HG03558 (cell line): ENCODE data around the gene NPC1L1.
"Not testable (repeated sequence)": the region's sequence is repeated elsewhere in the genome, so short reads cannot be mapped to it uniquely, and the experiment has no call there.

ENCODE experiments used
- ATAC-seq: cut with Tn5 transposase; IDR thresholded peaks from one replicate; pipeline ENCODE4 v1.9.1; 2021; ENCODE audit warnings: moderate number of reproducible peaks; ENCODE audit not compliant: unreplicated experiment; ENCODE audit errors: extremely low read depth

NPC1L1 gene

GRCh38 chr7:44566680-44567079 is 25.6 kb upstream of the NPC1L1 start:
- ATAC-seq = no peak

- no peak for ATAC-seq
These were observed 24.8 kb upstream of the NPC1L1 start for GRCh38 chr7:44565795-44566559.

GRCh38 chr7:44565097-44565794 is 24.1 kb upstream of the NPC1L1 start:
- ATAC-seq = no peak

GRCh38 chr7:44564606-44565005 is 23.5 kb upstream of the NPC1L1 start:
- ATAC-seq = no peak

GRCh38 chr7:44563171-44563679 is 22.1 kb upstream of the NPC1L1 start:
- ATAC-seq = no peak

- ATAC-seq = not testable (repeated sequence)
These were observed 21.5 kb upstream of the NPC1L1 start for GRCh38 chr7:44562622-44562962.

GRCh38 chr7:44561962-44562621 is 21.0 kb upstream of the NPC1L1 start:
- ATAC-seq = no peak

- ATAC-seq = no peak
These were observed 20.4 kb upstream of the NPC1L1 start for GRCh38 chr7:44561481-44561880.

GRCh38 chr7:44559485-44559884 is 18.4 kb upstream of the NPC1L1 start:
- ATAC-seq = no peak

GRCh38 chr7:44557485-44557884 is 16.4 kb upstream of the NPC1L1 start:
- ATAC-seq = no peak

GRCh38 chr7:44555350-44555749 is 14.2 kb upstream of the NPC1L1 start:
- no peak for ATAC-seq

- ATAC-seq = not testable (repeated sequence)
These were observed 11.4 kb upstream of the NPC1L1 start for GRCh38 chr7:44552473-44553005.

- no peak for ATAC-seq
These were observed 8.3 kb upstream of the NPC1L1 start for GRCh38 chr7:44549457-44549856.

GRCh38 chr7:44548893-44549292 is 7.8 kb upstream of the NPC1L1 start:
- ATAC-seq = no peak

- ATAC-seq = no peak
These were observed 6.6 kb upstream of the NPC1L1 start for GRCh38 chr7:44547536-44548231.

GRCh38 chr7:44541876-44542610 is 913 bp upstream of the NPC1L1 start:
- no peak for ATAC-seq

- ATAC-seq = no peak
These were observed 520 bp downstream of the NPC1L1 start for GRCh38 chr7:44540592-44541027.

- ATAC-seq = no peak
These were observed 1.2 kb downstream of the NPC1L1 start for GRCh38 chr7:44539669-44540506.
